Measurements from ENCODE around the gene IRF2BP2. TPM values are rescaled to one million over a fixed set of nuclear protein-coding genes. Genes with fewer than 3 reads are reported as not detected.

Gene IRF2BP2
- total RNA-seq, 1 experiment from 2014 or later = 52.8 TPM

GRCh38 chr1:234562334-234562733, 47.6 kb downstream of the IRF2BP2 start:
- Histone ChIP-seq H3K27me3 (no peaks in the 10 kb centered on the region), H3K9me3 (peaks cover 3% of the 10 kb centered on the region; the same call in 1 of the 2 replicates), H3K36me3 (no peaks in the 10 kb centered on the region), H3K4me3 (no peak overlapping the region)
- no peak for DNase-seq

DNA sequence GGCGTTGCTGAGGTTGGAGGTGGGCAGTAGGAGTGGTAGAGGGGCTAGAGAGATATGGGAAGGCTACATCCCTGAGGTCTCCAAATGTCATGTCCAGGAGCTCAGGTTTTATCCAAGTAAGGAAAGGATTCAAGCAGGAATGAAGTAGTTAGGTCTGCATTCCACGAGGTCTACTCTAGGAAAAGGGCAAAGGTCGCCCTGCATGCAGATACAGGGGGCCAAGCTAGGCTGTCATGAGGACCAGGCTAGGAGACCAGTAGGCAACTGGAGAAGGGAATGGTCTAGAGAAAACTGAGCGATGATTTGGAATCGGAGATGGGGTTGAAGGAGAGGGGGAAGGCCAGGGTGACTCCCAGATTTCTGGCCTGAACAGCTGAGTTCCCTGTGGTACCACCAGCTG, 48.7 kb downstream of the IRF2BP2 start:
- Histone ChIP-seq H3K27me3 (no peaks in the 10 kb centered on the region), H3K9me3 (no peaks in the 10 kb centered on the region), H3K36me3 (no peaks in the 10 kb centered on the region), H3K4me3 (no peak overlapping the region)
- DNase-seq = no peak

GRCh38 chr1:234559902-234560676, 49.9 kb downstream of the IRF2BP2 start:
- no peak for DNase-seq
- Histone ChIP-seq H3K4me3 (no peak overlapping the region), H3K9me3 (no peaks in the 10 kb centered on the region), H3K27me3 (no peaks in the 10 kb centered on the region), H3K36me3 (no peaks in the 10 kb centered on the region)

DNA sequence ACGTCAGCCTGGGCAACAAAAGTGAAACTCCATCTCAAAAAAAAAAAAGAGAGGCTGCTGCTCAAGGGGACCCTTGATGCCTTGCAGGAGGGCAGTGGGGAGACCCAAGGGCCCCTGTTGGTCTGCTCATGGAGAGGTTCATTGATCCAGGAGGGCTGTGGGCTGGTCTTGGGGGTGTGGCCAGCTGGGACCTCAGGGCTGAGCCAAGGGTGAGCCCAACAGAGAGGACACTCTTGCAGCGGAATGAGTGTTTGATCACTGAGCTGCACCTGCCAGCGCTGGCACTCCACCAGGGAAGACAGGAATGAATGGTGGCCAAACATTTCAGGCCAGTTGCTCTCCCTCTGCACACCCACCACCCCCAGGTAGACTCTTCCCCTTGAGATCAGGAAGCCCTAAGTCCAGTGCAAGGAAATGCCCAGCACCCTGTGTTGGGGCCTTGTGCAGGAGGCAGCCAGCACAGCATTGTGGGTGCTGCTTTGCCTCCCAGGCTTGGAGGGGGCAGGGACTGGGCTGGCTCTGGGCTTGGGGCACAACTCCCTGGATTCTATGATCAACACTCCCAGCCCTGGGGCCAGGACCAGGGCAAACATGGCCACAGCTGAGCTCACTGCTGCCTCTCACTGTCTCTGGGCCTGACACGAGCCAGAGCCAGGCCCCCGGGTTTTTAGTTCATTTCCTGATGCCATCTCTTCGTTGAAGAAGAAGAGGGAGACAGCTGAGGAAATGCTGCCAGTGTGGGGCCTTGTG, 50.7 kb downstream of the IRF2BP2 start:
- H3K9me3 ChIP-seq = no peaks in the 10 kb centered on the region
- no peaks in the 10 kb centered on the region for H3K27me3 ChIP-seq
- no peak overlapping the region for H3K4me3 ChIP-seq
- H3K36me3 ChIP-seq = no peaks in the 10 kb centered on the region
- no peak for DNase-seq

- Histone ChIP-seq H3K9me3 (no peaks in the 10 kb centered on the region), H3K27me3 (no peaks in the 10 kb centered on the region), H3K36me3 (no peaks in the 10 kb centered on the region), H3K4me3 (no peak overlapping the region)
- DNase-seq = no peak
Observed at GRCh38 chr1:234558330-234558836, 51.6 kb downstream of the IRF2BP2 start.

DNA sequence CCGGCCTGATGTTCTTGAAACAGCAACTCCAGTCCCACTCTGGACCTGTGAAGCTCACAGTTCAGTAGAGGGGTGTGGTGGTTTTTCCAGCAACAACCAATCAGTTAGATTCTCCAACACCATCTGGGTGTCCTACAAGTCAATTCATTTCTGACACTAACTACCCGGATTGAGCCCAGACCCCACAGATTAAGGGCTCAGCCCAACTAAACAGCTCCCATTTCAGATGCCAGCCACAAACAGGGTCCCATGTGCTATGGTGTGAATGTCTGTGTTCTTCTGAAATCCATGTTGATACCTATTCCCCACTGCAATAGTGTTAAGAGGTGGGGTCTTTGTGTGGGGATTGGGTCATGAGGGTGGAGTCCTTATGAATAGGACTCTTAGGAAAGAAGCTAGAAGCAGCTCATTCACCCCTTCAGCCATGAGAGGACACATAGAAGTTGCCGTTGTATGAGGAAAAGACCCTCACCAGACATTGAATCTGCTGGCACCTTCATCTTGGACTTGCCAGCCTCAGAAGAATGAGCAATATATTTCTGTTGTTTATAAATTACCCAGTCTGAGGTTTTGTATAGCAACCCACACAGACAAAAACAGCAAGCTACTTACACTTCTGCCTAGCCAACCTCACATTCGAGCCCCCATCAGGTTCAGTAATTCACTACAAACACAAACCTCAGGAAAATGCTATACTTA, 53.6 kb downstream of the IRF2BP2 start:
- Histone ChIP-seq H3K4me3 (no peak overlapping the region), H3K9me3 (no peaks in the 10 kb centered on the region), H3K36me3 (no peaks in the 10 kb centered on the region), H3K27me3 (no peaks in the 10 kb centered on the region)
- no peak for DNase-seq

- H3K9me3 ChIP-seq = no peaks in the 10 kb centered on the region
- DNase-seq = no peak
Observed at GRCh38 chr1:234555390-234556024, 54.5 kb downstream of the IRF2BP2 start.

GRCh38 chr1:234554698-234555311, 55.2 kb downstream of the IRF2BP2 start:
- no peaks in the 10 kb centered on the region for H3K36me3 ChIP-seq
- no peak overlapping the region for H3K4me3 ChIP-seq
- no peak for DNase-seq

More at GRCh38 chr1:234555390-234556024, 54.5 kb downstream of the IRF2BP2 start:
- H3K36me3 ChIP-seq = no peaks in the 10 kb centered on the region
- H3K27me3 ChIP-seq = no peaks in the 10 kb centered on the region
- no peak overlapping the region for H3K4me3 ChIP-seq

More at GRCh38 chr1:234554698-234555311, 55.2 kb downstream of the IRF2BP2 start:
- H3K27me3 ChIP-seq = no peaks in the 10 kb centered on the region
- H3K9me3 ChIP-seq = no peaks in the 10 kb centered on the region

Other genes starting within 250 kb of the IRF2BP2 start
- 78.1 and 130 TPM in 2 replicates for gene COA6, start 236.7 kb downstream of the IRF2BP2 start, total RNA-seq (2014; rRNA removed; shearing (Covaris generic); ENCODE audit: low replicate concordance)
- 21.5 and 43.9 TPM in 2 replicates for gene TARBP1, start 131.0 kb downstream of the IRF2BP2 start, total RNA-seq (2014; rRNA removed; shearing (Covaris generic); ENCODE audit: low replicate concordance)

All from MG63 (cell line).